Loucy (cell line): ENCODE measurements around the gene ANO10.

Source experiments
- H2AFZ ChIP-seq: fragments of 200-600 bp; sonication (generic); 2 replicates; pipeline ENCODE4 v1.6.0; 2016; ENCODE audit warnings: antibody characterized with exemption, mild to moderate bottlenecking, low read length, moderate library complexity
- H3F3A ChIP-seq: fragments of 200-600 bp; 2 replicates; pipeline ENCODE4 v1.6.0; 2016; ENCODE audit warnings: antibody characterized with exemption, low read depth, mild to moderate bottlenecking
- H3K27me3 ChIP-seq: fragments of 200-600 bp; sonication (generic); 2 replicates; pipeline ENCODE4 v1.6.1; 2014; ENCODE audit warnings: low read length, mild to moderate bottlenecking; ENCODE audit not compliant: insufficient read depth, poor library complexity, severe bottlenecking
- H3K36me3 ChIP-seq: fragments of 200-600 bp; sonication (generic); 2 replicates; pipeline ENCODE4 v1.6.1; 2016; ENCODE audit warnings: low read length; ENCODE audit not compliant: insufficient read depth
- H3K4me1 ChIP-seq: fragments of 200-600 bp; sonication (generic); 2 replicates; pipeline ENCODE4 v1.5.1; 2014; ENCODE audit warnings: low read length, mild to moderate bottlenecking; ENCODE audit not compliant: insufficient read depth, poor library complexity, severe bottlenecking
- H3K4me2 ChIP-seq: fragments of 200-600 bp; sonication (generic); 2 replicates; pipeline ENCODE4 v1.6.0; 2014; ENCODE audit warnings: antibody characterized with exemption, low read length, low read depth, mild to moderate bottlenecking; ENCODE audit not compliant: poor library complexity, severe bottlenecking
- H3K4me3 ChIP-seq: fragments of 200-600 bp; sonication (generic); 2 replicates; pipeline ENCODE4 v1.5.1; 2014; ENCODE audit warnings: low read length, mild to moderate bottlenecking, mixed read lengths; ENCODE audit not compliant: poor library complexity, severe bottlenecking
- H3K79me2 ChIP-seq: fragments of 200-600 bp; sonication (generic); 2 replicates; pipeline ENCODE4 v1.6.1; 2014; ENCODE audit warnings: low read length; ENCODE audit not compliant: insufficient read depth
- H3K9ac ChIP-seq: fragments of 200-600 bp; sonication (generic); 2 replicates; pipeline ENCODE4 v1.6.0; 2014; ENCODE audit warnings: mild to moderate bottlenecking, low read depth, low read length, moderate library complexity; ENCODE audit not compliant: poor library complexity, severe bottlenecking
- H3K9me2 ChIP-seq: fragments of 200-600 bp; sonication (generic); replicated peaks from 2 replicates; pipeline ENCODE4 v1.6.1; 2016; ENCODE audit warnings: low read depth, low read length, mixed read lengths
- H3K9me3 ChIP-seq: fragments of 200-600 bp; sonication (generic); 2 replicates; pipeline ENCODE4 v1.6.1; 2014; ENCODE audit warnings: mild to moderate bottlenecking, antibody characterized with exemption, low read length, low read depth; ENCODE audit not compliant: insufficient read depth
- H4K20me1 ChIP-seq: fragments of 200-600 bp; sonication (generic); 2 replicates; pipeline ENCODE4 v1.6.0; 2014; ENCODE audit warnings: antibody characterized with exemption, low read length, mild to moderate bottlenecking; ENCODE audit not compliant: insufficient read depth, poor library complexity, severe bottlenecking
- EZH2phosphoT487 ChIP-seq: fragments of 200-600 bp; IDR thresholded peaks from 2 replicates; pipeline ENCODE4 v1.6.1; 2018; ENCODE audit warnings: antibody characterized with exemption, mild to moderate bottlenecking, moderate library complexity, borderline replicate concordance
- TF ChIP-seq, protein P1 (sequence below): fragments of 200-600 bp; sonication (generic); conservative IDR thresholded peaks from 2 replicates; pipeline ENCODE4 v1.5.1; 2014; ENCODE audit warnings: mild to moderate bottlenecking, antibody characterized with exemption, low read length

Gene ANO10

DNA sequence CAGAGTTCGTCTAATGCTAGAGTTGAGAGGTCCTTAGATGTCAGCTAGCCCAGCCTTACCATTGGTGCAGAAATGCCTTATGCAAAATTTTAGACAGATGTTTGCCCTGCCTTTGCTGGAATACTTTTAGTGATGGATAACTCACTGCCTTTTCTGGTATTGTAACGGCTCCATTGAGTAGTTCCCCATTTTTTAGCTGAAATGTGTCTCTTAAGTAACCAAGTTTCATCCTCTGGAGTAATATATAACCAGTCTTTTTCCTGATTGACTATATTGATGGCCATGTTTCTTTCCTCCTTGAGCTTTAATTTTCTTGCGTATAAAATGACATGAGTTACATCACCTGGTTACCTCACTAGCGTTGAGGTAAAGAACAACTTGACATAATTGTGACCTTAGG, 290.4 kb downstream of the ANO10 start:
- peaks cover 38% of the 10 kb centered on the region for H3K79me2 ChIP-seq

DNA sequence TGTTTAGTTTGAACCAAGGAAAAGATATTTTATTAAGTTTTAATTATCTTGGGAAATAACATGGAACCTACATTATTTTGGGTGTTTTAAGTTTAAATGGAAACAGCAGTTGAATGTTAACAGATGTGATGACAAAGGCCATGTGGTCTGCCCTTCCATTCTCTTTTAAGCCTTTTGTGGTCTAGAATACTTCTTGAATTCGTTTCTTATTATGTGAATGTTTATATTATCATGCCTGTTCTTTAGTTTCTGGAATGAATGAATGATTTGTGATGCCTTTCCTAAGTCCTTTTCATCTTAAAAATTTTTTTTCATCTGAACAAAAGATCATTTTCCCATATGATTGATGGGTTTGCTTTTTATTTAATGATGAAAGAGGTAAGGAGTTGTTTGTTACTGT, 290.8 kb downstream of the ANO10 start:
- H3K27me3 ChIP-seq: no peaks in the 10 kb centered on the region
- peaks cover 21% of the 10 kb centered on the region for H3K4me1 ChIP-seq
- H3K9me2 ChIP-seq: no peaks in the 10 kb centered on the region
- H3K4me2 ChIP-seq: no peak overlapping the region
- no peaks in the 10 kb centered on the region for H3F3A ChIP-seq
- TF ChIP-seq EZH2phosphoT487: no peak
- TF ChIP-seq, protein P1, sequence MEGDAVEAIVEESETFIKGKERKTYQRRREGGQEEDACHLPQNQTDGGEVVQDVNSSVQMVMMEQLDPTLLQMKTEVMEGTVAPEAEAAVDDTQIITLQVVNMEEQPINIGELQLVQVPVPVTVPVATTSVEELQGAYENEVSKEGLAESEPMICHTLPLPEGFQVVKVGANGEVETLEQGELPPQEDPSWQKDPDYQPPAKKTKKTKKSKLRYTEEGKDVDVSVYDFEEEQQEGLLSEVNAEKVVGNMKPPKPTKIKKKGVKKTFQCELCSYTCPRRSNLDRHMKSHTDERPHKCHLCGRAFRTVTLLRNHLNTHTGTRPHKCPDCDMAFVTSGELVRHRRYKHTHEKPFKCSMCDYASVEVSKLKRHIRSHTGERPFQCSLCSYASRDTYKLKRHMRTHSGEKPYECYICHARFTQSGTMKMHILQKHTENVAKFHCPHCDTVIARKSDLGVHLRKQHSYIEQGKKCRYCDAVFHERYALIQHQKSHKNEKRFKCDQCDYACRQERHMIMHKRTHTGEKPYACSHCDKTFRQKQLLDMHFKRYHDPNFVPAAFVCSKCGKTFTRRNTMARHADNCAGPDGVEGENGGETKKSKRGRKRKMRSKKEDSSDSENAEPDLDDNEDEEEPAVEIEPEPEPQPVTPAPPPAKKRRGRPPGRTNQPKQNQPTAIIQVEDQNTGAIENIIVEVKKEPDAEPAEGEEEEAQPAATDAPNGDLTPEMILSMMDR: no peak
- H3K9me3 ChIP-seq: peaks cover 9% of the 10 kb centered on the region; the same call in 1 of the 2 replicates
- H3K79me2 ChIP-seq: peaks cover 42% of the 10 kb centered on the region
- peaks cover 26% of the 10 kb centered on the region for H3K36me3 ChIP-seq
- no peak overlapping the region for H3K4me3 ChIP-seq
- H4K20me1 ChIP-seq: peaks cover 34% of the 10 kb centered on the region
- H3K9ac ChIP-seq: no peak overlapping the region
- H2AFZ ChIP-seq: no peak overlapping the region

More for the DNA sequence above, 290.4 kb downstream of the ANO10 start:
- peaks cover 32% of the 10 kb centered on the region for H4K20me1 ChIP-seq
- H2AFZ ChIP-seq: no peak overlapping the region
- no peaks in the 10 kb centered on the region for H3F3A ChIP-seq
- no peak overlapping the region for H3K9ac ChIP-seq
- H3K27me3 ChIP-seq: no peaks in the 10 kb centered on the region
- no peak overlapping the region for H3K4me3 ChIP-seq
- peaks cover 20% of the 10 kb centered on the region for H3K4me1 ChIP-seq
- no peaks in the 10 kb centered on the region for H3K9me2 ChIP-seq
- H3K36me3 ChIP-seq: peaks cover 30% of the 10 kb centered on the region
- H3K9me3 ChIP-seq: peaks cover 13% of the 10 kb centered on the region; the same call in 1 of the 2 replicates
- TF ChIP-seq, protein P1: no peak
- TF ChIP-seq EZH2phosphoT487: no peak
- H3K4me2 ChIP-seq: no peak overlapping the region

DNA sequence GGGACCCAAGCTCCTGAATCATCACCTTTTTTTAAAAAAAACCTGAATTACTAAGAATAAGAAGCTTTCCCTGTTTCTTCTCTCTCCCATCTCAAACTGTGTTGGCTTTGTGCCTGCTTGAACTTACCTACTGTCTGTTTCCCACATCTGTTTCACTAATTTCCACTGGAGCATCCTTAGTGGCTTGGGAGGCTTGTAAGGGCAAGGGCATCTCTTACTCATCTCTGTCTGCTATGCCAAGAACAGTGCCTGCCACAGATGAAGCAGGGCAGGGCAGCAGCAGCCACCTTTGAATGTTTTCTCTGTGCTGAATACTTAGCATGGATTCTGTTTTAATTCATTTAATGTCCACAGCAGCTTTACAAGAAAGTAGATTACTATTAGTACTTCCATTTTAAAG, 293.2 kb downstream of the ANO10 start:
- Histone ChIP-seq H3F3A (no peaks in the 10 kb centered on the region), H3K9ac (no peak overlapping the region)

More for the DNA sequence above, 293.2 kb downstream of the ANO10 start:
- Histone ChIP-seq H2AFZ (no peak overlapping the region), H3K4me2 (no peak overlapping the region), H3K4me3 (no peak overlapping the region), H3K79me2 (peaks cover 54% of the 10 kb centered on the region), H3K9me3 (no peaks in the 10 kb centered on the region), H3K27me3 (no peaks in the 10 kb centered on the region), H3K9me2 (no peaks in the 10 kb centered on the region), H3K36me3 (peaks cover 10% of the 10 kb centered on the region), H3K4me1 (peaks cover 24% of the 10 kb centered on the region), H4K20me1 (peaks cover 41% of the 10 kb centered on the region)
- TF ChIP-seq EZH2phosphoT487: no peak
- TF ChIP-seq, protein P1: no peak
